SU-DHL-6 (cell line): ENCODE results near the gene MYLK.

Experiments
- CTCF ChIP-seq: fragments of 200-600 bp; sonication (generic); IDR thresholded peaks from one replicate; pipeline ENCODE4 v1.5.1; 2017; ENCODE audit warnings: antibody characterized with exemption, mild to moderate bottlenecking, low read length, moderate library complexity; ENCODE audit not compliant: insufficient read depth, poor library complexity, severe bottlenecking
- EZH2phosphoT487 ChIP-seq: fragments of 200-600 bp; sonication (generic), shearing (Covaris generic); conservative IDR thresholded peaks from 2 replicates; pipeline ENCODE4 v1.6.1; 2018; ENCODE audit warnings: mild to moderate bottlenecking, antibody characterized with exemption, low read length, moderate library complexity, mixed read lengths

- TF ChIP-seq CTCF (no peak), EZH2phosphoT487 (no peak)
Measured at GRCh38 chr3:123805101-123805500, 79.0 kb downstream of the MYLK start.
